WERI-Rb-1 (cell line): Measurements from ENCODE around the gene SYT14.
"Not testable (repeated sequence)": the region's sequence is repeated elsewhere in the genome, so short reads cannot be mapped to it uniquely, and the experiment has no call there.

Experiments
- DNase-seq: peaks from one replicate; pipeline ENCODE4 v3.0.0-alpha.2; 2020
- H3K27ac ChIP-seq: fragments of 250-450 bp; sonication (Bioruptor Pico); 2 replicates; pipeline ENCODE4 v1.5.1; 2020; ENCODE audit warnings: mild to moderate bottlenecking, moderate library complexity
- H3K27me3 ChIP-seq: fragments of 250-450 bp; sonication (Bioruptor Pico); 2 replicates; pipeline ENCODE4 v1.5.1; 2021; ENCODE audit warnings: mild to moderate bottlenecking, low read depth, moderate library complexity; ENCODE audit not compliant: insufficient read depth, severe bottlenecking
- H3K36me3 ChIP-seq: fragments of 250-450 bp; sonication (Bioruptor Pico); 2 replicates; pipeline ENCODE4 v1.5.1; 2020; ENCODE audit warnings: mild to moderate bottlenecking, moderate library complexity
- H3K4me3 ChIP-seq: 2 replicates; pipeline ENCODE4 v1.5.1; 2011; ENCODE audit warnings: low read depth, mild to moderate bottlenecking, control low read depth, low read length
- H3K9me3 ChIP-seq: fragments of 250-450 bp; sonication (Bioruptor Pico); 2 replicates; pipeline ENCODE4 v1.5.1; 2021; ENCODE audit warnings: mild to moderate bottlenecking, moderate library complexity; ENCODE audit not compliant: severe bottlenecking
- CTCF ChIP-seq: IDR thresholded peaks from 2 replicates; pipeline ENCODE4 v1.5.1; 2011; ENCODE audit warnings: low read depth, mild to moderate bottlenecking, control low read depth, inconsistent platforms, low read length

The SYT14 gene

GRCh38 chr1:209912306-209912705 is 25.7 kb upstream of the SYT14 start:
- H3K36me3 ChIP-seq: no peaks in the 10 kb centered on the region
- TF ChIP-seq CTCF: no peak
- H3K27me3 ChIP-seq: no peaks in the 10 kb centered on the region
- no peak overlapping the region for H3K27ac ChIP-seq
- DNase-seq: no peak
- H3K9me3 ChIP-seq: no peaks in the 10 kb centered on the region
- no peak overlapping the region for H3K4me3 ChIP-seq

DNA sequence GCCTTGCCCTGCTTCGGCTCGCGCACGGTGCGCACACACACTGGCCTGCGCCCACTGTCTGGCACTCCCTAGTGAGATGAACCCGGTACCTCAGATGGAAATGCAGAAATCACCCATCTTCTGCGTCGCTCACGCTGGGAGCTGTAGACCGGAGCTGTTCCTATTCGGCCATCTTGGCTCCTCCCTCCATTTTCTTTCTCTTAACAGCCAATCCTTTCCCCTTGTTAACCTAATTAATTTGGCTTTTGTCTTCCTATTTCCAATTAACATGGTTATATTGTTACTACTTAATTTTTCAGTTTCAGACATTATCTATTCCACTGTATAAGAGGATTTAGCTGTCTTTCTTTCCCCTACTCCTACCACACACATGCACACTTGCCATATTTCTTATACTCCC is 18.4 kb upstream of the SYT14 start:
- H3K27me3 ChIP-seq, H3K4me3 ChIP-seq, H3K36me3 ChIP-seq, H3K27ac ChIP-seq, DNase-seq, H3K9me3 ChIP-seq: not testable (repeated sequence)

- Histone ChIP-seq H3K36me3 (no peaks in the 10 kb centered on the region), H3K27ac (no peak overlapping the region), H3K4me3 (no peak overlapping the region), H3K9me3 (no peaks in the 10 kb centered on the region), H3K27me3 (no peaks in the 10 kb centered on the region)
- no peak for TF ChIP-seq CTCF
- DNase-seq: no peak
These were observed 17.2 kb upstream of the SYT14 start for GRCh38 chr1:209920844-209921243.

- no peaks in the 10 kb centered on the region for H3K27me3 ChIP-seq
- DNase-seq: no peak
- H3K4me3 ChIP-seq: no peak overlapping the region
- no peaks in the 10 kb centered on the region for H3K36me3 ChIP-seq
- H3K27ac ChIP-seq: no peak overlapping the region
- H3K9me3 ChIP-seq: no peaks in the 10 kb centered on the region
- no peak for TF ChIP-seq CTCF
These were observed 13.6 kb upstream of the SYT14 start for GRCh38 chr1:209924390-209924789.

- Histone ChIP-seq H3K27me3 (no peaks in the 10 kb centered on the region), H3K9me3 (no peaks in the 10 kb centered on the region), H3K36me3 (no peaks in the 10 kb centered on the region), H3K27ac (no peak overlapping the region), H3K4me3 (no peak overlapping the region)
- DNase-seq: no peak
- TF ChIP-seq CTCF: no peak
These were observed 12.0 kb upstream of the SYT14 start for GRCh38 chr1:209926045-209926444.

GRCh38 chr1:209927466-209927865 is 10.6 kb upstream of the SYT14 start:
- no peak overlapping the region for H3K4me3 ChIP-seq
- TF ChIP-seq CTCF: no peak
- H3K27ac ChIP-seq: no peak overlapping the region
- no peak for DNase-seq
- no peaks in the 10 kb centered on the region for H3K27me3 ChIP-seq
- no peaks in the 10 kb centered on the region for H3K36me3 ChIP-seq
- H3K9me3 ChIP-seq: no peaks in the 10 kb centered on the region
